CD4-positive, alpha-beta T cell treated with Interleukin-21 for 1 hour (primary cell): ENCODE results near the gene FGGY.
"Not testable (repeated sequence)": the region's sequence is repeated elsewhere in the genome, so short reads cannot be mapped to it uniquely, and the experiment has no call there.

ENCODE experiments used
- DNase-seq: peaks from one replicate; pipeline ENCODE4 v3.0.0-alpha.2; 2020

The FGGY gene

GRCh38 chr1:59556802-59557548 is 260.1 kb downstream of the FGGY start:
- DNase-seq, result no peak

GRCh38 chr1:59557549-59557885 is 260.6 kb downstream of the FGGY start:
- DNase-seq, result no peak

GRCh38 chr1:59558580-59558979 is 261.7 kb downstream of the FGGY start:
- DNase-seq, result not testable (repeated sequence)

GRCh38 chr1:59560807-59561450 is 264.0 kb downstream of the FGGY start:
- no peak for DNase-seq

- no peak for DNase-seq
Observed at GRCh38 chr1:59561796-59562195, 264.9 kb downstream of the FGGY start.

GRCh38 chr1:59564192-59564891 is 267.4 kb downstream of the FGGY start:
- no peak for DNase-seq

- no peak for DNase-seq
Observed at GRCh38 chr1:59565611-59566410, 268.9 kb downstream of the FGGY start.

GRCh38 chr1:59568158-59568935 is 271.5 kb downstream of the FGGY start:
- no peak for DNase-seq

- DNase-seq, result no peak
Observed at GRCh38 chr1:59569198-59569597, 272.3 kb downstream of the FGGY start.

GRCh38 chr1:59570524-59570923 is 273.6 kb downstream of the FGGY start:
- DNase-seq, result peak; percentile 52

GRCh38 chr1:59574085-59574484 is 277.2 kb downstream of the FGGY start:
- no peak for DNase-seq

GRCh38 chr1:59577774-59578173 is 280.9 kb downstream of the FGGY start:
- DNase-seq, result no peak

GRCh38 chr1:59579222-59579621 is 282.3 kb downstream of the FGGY start:
- no peak for DNase-seq

- no peak for DNase-seq
Observed at GRCh38 chr1:59580257-59580656, 283.4 kb downstream of the FGGY start.

GRCh38 chr1:59592410-59592809 is 295.5 kb downstream of the FGGY start:
- not testable (repeated sequence) for DNase-seq

GRCh38 chr1:59592924-59593323 is 296.0 kb downstream of the FGGY start:
- no peak for DNase-seq

- DNase-seq, result no peak
Observed at GRCh38 chr1:59593798-59594790, 297.2 kb downstream of the FGGY start.

GRCh38 chr1:59595774-59596173 is 298.9 kb downstream of the FGGY start:
- no peak for DNase-seq

GRCh38 chr1:59596432-59596831 is 299.5 kb downstream of the FGGY start:
- DNase-seq, result no peak

GRCh38 chr1:59596956-59597355 is 300.1 kb downstream of the FGGY start:
- no peak for DNase-seq
